Bronchial epithelial cell (primary cell): ENCODE data around the gene MAMDC2. TPM values are rescaled to one million over a fixed set of nuclear protein-coding genes. Genes with fewer than 3 reads are reported as not detected.
"Not testable (repeated sequence)": the region's sequence is repeated elsewhere in the genome, so short reads cannot be mapped to it uniquely, and the experiment has no call there.

Experiments used
- DNase-seq: peaks from one replicate; pipeline ENCODE4 v3.0.0-alpha.2; 2010; ENCODE audit warnings: low read depth
- FAIRE-seq: peaks from 2 replicates; lab custom pipeline; 2011; peaks lifted over from hg19 to GRCh38; lab: Jason Lieb, UNC
- H3K27me3 ChIP-seq: 2 replicates; pipeline ENCODE4 v1.5.1; 2011; ENCODE audit warnings: low read length; ENCODE audit not compliant: control insufficient read depth, insufficient read depth
- H3K36me3 ChIP-seq: 2 replicates; pipeline ENCODE4 v1.5.1; 2011; ENCODE audit warnings: low read length; ENCODE audit not compliant: control insufficient read depth, insufficient read depth
- H3K4me3 ChIP-seq: 2 replicates; pipeline ENCODE4 v1.5.1; 2011; ENCODE audit warnings: mild to moderate bottlenecking, low read depth, low read length, control low read depth
- total RNA-seq: library from RNA; depleted of rRNA; stranded (reverse); fragments of >200 nt; gene quantifications from 2 replicates; pipeline ENCODE4 v1.2.1, GENCODE V29; 2014
- TF ChIP-seq, protein P1 (sequence below): IDR thresholded peaks from 2 replicates; pipeline ENCODE4 v1.5.1; 2011; ENCODE audit warnings: mild to moderate bottlenecking, moderate library complexity, low read length, control low read depth, inconsistent platforms; ENCODE audit not compliant: insufficient read depth, severe bottlenecking

MAMDC2 gene
- total RNA-seq, 1 donor from 2014 or later, result 0.53 TPM

- H3K36me3 ChIP-seq, result no peaks in the 10 kb centered on the region
- FAIRE-seq (no peak), DNase-seq (no peak)
- H3K4me3 ChIP-seq, result no peak overlapping the region
- TF ChIP-seq, protein P1, sequence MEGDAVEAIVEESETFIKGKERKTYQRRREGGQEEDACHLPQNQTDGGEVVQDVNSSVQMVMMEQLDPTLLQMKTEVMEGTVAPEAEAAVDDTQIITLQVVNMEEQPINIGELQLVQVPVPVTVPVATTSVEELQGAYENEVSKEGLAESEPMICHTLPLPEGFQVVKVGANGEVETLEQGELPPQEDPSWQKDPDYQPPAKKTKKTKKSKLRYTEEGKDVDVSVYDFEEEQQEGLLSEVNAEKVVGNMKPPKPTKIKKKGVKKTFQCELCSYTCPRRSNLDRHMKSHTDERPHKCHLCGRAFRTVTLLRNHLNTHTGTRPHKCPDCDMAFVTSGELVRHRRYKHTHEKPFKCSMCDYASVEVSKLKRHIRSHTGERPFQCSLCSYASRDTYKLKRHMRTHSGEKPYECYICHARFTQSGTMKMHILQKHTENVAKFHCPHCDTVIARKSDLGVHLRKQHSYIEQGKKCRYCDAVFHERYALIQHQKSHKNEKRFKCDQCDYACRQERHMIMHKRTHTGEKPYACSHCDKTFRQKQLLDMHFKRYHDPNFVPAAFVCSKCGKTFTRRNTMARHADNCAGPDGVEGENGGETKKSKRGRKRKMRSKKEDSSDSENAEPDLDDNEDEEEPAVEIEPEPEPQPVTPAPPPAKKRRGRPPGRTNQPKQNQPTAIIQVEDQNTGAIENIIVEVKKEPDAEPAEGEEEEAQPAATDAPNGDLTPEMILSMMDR, result no peak
- no peaks in the 10 kb centered on the region for H3K27me3 ChIP-seq
Observed at GRCh38 chr9:70232476-70232875, 188.8 kb downstream of the MAMDC2 start.

GRCh38 chr9:70234208-70234607 lies 190.6 kb downstream of the MAMDC2 start:
- not testable (repeated sequence) for DNase-seq, H3K4me3 ChIP-seq

DNA sequence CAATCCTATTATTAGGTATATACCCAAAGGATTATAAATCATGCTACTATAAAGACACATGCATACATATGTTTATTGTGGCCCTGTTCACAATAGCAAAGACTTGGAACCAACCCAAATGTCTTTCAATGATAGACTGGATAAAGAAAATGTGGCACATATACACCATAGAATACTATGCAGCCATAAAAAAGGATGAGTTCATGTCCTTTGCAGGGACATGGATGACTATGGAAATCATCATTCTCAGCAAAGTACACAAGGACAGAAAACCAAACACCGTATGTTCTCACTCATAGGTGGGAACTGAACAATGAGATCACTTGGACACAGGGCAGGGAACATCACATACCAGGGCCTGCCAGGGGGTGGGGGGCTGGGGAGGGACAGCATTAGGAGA lies 202.3 kb downstream of the MAMDC2 start:
- not testable (repeated sequence) for H3K36me3 ChIP-seq, H3K4me3 ChIP-seq, DNase-seq, H3K27me3 ChIP-seq, FAIRE-seq

More at GRCh38 chr9:70234208-70234607, 190.6 kb downstream of the MAMDC2 start:
- not testable (repeated sequence) for H3K27me3 ChIP-seq, FAIRE-seq, H3K36me3 ChIP-seq

- TF ChIP-seq, protein P1, result no peak
- H3K4me3 ChIP-seq, result no peak overlapping the region
- H3K36me3 ChIP-seq, result no peaks in the 10 kb centered on the region
- H3K27me3 ChIP-seq, result no peaks in the 10 kb centered on the region
- DNase-seq (no peak), FAIRE-seq (no peak)
Observed at GRCh38 chr9:70250221-70250620, 206.6 kb downstream of the MAMDC2 start.

DNA sequence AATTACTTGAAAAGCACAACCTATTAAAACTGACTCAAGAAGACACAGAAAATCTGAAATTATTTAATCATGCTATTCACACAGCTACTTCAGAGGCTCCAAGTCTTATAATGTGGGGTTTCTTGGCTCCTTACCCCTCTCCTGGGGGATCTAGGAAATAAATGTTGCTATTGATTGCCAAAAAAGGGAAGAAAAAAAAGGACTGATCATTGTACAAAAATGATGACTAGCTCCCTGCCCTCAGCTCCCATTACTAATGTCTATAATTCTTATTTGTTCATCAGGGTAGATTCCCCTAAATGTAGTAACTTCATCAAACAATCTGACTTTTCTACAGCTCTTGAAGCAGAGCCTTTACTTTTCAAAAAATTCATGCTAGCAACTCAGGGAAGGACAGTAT lies 211.8 kb downstream of the MAMDC2 start:
- Histone ChIP-seq H3K36me3 (no peaks in the 10 kb centered on the region), H3K27me3 (no peaks in the 10 kb centered on the region), H3K4me3 (no peak overlapping the region)
- TF ChIP-seq, protein P1, result no peak
- DNase-seq, result peak; percentile 53
- FAIRE-seq, result no peak

DNA sequence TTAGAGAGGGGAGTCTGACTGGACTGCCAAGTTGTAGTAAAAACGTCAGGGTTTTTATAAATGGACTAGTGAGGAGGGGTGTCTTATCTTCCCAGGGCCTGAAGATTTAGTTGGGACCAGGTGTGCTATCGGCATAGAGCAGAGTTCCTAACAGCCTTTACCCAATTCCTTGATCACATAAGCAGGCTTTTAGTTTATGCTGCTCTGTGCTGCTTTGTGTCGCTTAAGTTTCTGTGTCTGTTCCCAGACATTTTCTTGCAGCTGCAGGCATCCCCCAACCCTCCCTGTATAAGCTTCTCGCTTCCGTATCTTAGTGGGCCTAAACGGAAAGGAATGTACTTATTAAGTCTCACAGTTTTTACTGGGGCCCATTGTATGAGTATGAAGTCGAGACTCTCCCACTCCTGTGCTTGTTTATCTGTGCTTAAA lies 212.5 kb downstream of the MAMDC2 start:
- peak overlapping the region; percentile 17 for H3K4me3 ChIP-seq

GRCh38 chr9:70257502-70257901 lies 213.9 kb downstream of the MAMDC2 start:
- DNase-seq (no peak), FAIRE-seq (no peak)
- H3K27me3 ChIP-seq, result no peaks in the 10 kb centered on the region
- H3K4me3 ChIP-seq, result peak overlapping the region; percentile 81
- TF ChIP-seq, protein P1, result no peak
- H3K36me3 ChIP-seq, result no peaks in the 10 kb centered on the region

More for the DNA sequence above, 212.5 kb downstream of the MAMDC2 start:
- TF ChIP-seq, protein P1, result no peak
- H3K36me3 ChIP-seq, result no peaks in the 10 kb centered on the region
- no peaks in the 10 kb centered on the region for H3K27me3 ChIP-seq
- FAIRE-seq (no peak), DNase-seq (peak; percentile 79)
